ENCODE results near the gene AKAP12.

AKAP12 gene, protein sequence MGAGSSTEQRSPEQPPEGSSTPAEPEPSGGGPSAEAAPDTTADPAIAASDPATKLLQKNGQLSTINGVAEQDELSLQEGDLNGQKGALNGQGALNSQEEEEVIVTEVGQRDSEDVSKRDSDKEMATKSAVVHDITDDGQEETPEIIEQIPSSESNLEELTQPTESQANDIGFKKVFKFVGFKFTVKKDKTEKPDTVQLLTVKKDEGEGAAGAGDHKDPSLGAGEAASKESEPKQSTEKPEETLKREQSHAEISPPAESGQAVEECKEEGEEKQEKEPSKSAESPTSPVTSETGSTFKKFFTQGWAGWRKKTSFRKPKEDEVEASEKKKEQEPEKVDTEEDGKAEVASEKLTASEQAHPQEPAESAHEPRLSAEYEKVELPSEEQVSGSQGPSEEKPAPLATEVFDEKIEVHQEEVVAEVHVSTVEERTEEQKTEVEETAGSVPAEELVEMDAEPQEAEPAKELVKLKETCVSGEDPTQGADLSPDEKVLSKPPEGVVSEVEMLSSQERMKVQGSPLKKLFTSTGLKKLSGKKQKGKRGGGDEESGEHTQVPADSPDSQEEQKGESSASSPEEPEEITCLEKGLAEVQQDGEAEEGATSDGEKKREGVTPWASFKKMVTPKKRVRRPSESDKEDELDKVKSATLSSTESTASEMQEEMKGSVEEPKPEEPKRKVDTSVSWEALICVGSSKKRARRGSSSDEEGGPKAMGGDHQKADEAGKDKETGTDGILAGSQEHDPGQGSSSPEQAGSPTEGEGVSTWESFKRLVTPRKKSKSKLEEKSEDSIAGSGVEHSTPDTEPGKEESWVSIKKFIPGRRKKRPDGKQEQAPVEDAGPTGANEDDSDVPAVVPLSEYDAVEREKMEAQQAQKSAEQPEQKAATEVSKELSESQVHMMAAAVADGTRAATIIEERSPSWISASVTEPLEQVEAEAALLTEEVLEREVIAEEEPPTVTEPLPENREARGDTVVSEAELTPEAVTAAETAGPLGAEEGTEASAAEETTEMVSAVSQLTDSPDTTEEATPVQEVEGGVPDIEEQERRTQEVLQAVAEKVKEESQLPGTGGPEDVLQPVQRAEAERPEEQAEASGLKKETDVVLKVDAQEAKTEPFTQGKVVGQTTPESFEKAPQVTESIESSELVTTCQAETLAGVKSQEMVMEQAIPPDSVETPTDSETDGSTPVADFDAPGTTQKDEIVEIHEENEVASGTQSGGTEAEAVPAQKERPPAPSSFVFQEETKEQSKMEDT (N-terminal part only)

GRCh38 chr6:151239603-151240035, at the start of gene AKAP12:
Gene AKAP12 (plus strand): TSS chr6:151239967. CDS start chr6:151240563, 596 bp downstream.
- no peak for DNase-seq

DNA sequence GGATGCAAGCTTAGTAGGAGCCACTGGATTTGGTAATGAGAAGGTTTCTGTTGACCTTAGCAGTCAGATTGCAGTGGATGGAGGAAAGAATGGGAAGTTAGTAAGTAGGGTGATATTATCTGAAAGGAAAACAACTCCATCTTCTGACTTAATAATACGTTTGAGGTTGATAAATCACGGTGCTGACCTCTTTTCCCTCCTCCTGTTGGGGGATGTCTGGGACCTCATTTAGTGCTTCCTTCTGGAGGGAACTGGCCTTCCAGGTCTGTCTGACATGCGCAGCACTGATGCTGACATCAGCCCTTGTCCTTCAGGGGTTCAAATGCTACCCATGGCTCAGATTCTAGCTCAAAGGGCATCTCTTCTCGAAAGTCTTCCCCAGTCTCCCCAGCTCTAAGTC, 48.2 kb upstream of the AKAP12 start:
- no peak for DNase-seq

GRCh38 chr6:151196555-151196954, 43.2 kb upstream of the AKAP12 start:
- no peak for DNase-seq

GRCh38 chr6:151197556-151197955, 42.2 kb upstream of the AKAP12 start:
- DNase-seq, result no peak

GRCh38 chr6:151199991-151200390, 39.8 kb upstream of the AKAP12 start:
- DNase-seq, result no peak

DNA sequence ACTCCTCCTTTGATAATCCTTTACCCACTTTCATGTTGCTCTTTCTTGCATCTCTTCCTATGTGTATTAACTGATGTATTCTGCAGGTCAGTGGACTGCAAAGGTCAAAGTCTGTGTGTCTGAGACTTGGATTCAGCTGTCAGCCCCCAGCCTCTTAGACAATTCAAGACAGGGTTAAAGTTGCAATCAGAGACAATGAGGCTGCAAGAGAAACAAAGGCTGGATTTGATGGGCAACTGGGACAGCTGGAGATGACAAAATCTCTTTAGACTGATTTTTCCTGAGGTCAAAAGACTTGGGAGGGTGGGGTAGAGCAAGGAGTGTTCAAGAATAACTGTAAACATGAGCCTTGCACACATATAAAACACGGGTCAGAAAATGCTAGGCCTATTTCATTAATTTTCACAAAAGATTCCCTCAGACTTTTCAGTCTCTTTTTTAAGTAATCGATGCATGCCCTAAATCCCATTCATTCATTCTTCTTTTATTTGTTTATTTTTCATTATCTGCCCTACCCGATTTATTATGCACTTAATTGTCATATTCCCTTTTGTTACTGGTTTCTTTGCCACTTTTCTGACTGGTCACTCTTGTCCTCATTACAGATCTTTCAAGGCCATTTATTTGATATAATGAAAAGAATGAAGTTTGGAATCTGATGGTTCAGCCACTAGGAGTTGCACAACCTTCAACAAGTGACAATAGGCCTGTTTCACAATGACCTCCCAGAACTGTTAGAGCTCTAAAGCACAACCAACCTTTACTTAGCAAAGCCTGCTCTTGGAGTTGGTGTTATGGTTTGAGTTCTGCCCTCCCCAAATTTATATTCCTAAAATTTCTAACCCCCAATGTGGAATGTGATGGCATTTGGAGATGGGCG, 33.8 kb upstream of the AKAP12 start:
- no peak for DNase-seq

- no peak for DNase-seq
These were observed 32.1 kb upstream of the AKAP12 start for GRCh38 chr6:151207674-151208073.

GRCh38 chr6:151209071-151209831, 30.5 kb upstream of the AKAP12 start:
- no peak for DNase-seq

DNA sequence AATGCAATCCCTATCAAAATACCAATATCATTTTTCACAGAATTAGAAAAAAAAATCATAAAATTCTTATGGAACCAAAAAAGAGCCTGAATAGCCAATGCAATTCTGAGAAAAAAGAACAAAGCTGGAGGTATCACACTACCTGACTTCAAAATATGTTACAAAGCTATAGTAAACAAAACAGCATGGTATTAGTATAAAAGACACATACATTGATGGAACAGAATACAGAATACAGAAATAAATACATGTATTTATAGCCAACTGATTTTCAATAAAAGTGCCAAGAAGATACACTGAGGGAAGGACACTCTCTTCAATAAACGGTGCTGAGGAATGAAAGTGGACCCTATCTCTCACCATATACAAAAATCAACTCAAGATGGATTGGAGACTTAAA, 28.7 kb upstream of the AKAP12 start:
- no peak for DNase-seq

GRCh38 chr6:151213352-151213751, 26.4 kb upstream of the AKAP12 start:
- DNase-seq, result no peak

GRCh38 chr6:151215999-151216398, 23.8 kb upstream of the AKAP12 start:
- DNase-seq, result no peak

DNA sequence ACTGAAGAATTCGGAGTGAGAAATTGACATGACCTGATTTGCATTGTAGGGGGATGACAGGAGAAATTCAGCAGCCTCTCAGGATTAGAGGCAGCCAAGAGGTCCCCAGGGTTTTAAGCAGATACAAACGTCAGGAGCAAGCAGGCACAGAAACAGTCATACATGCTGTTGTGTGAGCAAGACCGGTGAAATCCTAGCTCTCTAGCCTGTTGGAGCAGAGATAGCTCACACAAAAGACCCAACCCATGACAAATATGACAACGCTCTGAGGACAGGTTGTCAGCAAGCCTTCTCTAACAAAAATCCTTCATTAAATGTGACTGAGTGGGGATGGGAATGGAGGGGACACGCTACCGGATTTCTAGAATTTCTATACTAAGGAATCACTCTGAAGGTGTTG, 23.0 kb upstream of the AKAP12 start:
- DNase-seq, result no peak

- DNase-seq, result no peak
These were observed 20.6 kb upstream of the AKAP12 start for GRCh38 chr6:151219192-151219591.

- DNase-seq, result no peak
These were observed 15.7 kb upstream of the AKAP12 start for GRCh38 chr6:151224076-151224475.

DNA sequence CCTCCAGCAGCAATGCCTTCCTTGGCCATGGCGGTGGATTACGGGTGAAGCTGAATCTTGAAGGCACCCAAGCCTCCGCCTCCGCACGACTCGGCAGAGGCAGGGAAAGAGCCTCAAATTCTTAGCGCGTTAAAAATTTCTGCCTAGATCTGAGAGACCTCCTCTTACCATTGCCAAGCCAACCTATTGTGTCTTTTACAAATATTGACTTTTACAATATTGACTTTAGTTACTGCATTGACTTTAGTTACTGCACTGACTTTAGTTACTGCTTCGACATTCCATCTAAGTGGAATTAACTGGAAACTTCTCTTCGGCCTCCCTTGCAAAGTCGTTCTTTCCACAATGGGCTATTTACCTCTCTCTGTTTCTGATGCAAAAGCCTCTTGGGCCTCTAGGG, 13.8 kb upstream of the AKAP12 start:
- no peak for DNase-seq

- DNase-seq, result no peak
These were observed 10.9 kb upstream of the AKAP12 start for GRCh38 chr6:151228788-151229400.

GRCh38 chr6:151229401-151230276, 10.1 kb upstream of the AKAP12 start:
- no peak for DNase-seq

DNA sequence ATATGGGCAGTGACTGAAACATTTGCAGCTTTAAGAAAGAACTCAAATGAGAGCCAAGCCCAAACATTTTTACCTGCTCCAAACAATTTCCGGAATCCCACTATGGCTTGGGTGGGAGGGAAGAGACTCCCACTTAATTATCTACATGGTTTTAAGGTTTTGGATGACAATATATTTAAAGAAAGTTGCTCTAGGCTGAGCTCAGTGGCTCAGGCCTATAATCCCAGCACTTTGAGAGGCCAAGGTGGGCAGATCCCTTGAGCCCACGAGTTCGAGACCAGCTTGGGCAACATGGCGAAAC, 9.5 kb upstream of the AKAP12 start:
- no peak for DNase-seq

DNA sequence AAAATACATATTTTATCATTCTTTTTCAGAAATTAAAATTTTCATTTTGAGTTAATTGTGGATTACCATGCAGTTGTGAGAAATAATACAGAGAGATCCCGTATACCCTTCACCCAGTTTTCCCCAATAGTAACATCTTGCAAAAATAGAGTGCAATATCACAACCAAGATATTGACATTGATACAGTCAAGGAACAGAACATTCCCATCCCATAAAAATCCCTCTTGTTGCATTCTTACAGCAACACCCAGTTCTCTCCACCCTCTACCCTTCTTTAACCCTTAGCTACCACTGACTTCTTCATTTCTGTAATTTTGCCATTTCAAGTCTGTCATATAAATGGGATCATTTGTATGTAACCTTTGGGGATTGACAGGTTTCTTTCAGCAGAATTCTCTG, 6.9 kb upstream of the AKAP12 start:
- no peak for DNase-seq

DNA sequence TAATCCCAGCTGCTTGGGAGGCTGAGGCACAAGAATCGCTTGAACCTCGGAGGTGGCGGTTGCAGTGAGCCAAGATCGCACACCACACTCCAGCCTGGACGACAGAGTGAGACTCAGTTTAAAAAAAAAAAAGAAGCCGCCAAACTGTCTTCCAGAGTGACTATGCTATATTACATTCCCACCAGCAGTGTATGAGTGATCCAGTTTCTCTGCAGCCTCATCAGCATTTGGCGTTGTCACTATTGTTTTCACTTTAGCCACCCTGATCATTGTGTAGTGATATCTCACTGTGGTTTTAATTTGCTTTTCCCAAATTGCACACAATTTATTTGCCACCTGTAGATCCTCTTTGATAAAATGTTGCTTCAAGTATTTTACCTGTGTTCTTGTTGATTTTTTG, 6.0 kb upstream of the AKAP12 start:
- DNase-seq, result no peak

All from stimulated activated naive CD4-positive, alpha-beta T cell (primary cell).